GM10248 (cell line): ENCODE results near the gene LDLRAD4.

ENCODE experiments used
- CTCF ChIA-PET: fragments of 300-600 bp; sonication (Branson Sonifier 250); formaldehyde crosslinking; extraction: SDS; loops from one replicate; lab custom pipeline; 2021; ENCODE audit warnings: antibody characterized with exemption; lab: Yijun Ruan, JAX
- POLR2A ChIA-PET: fragments of 350-650 bp; sonication (Branson Sonifier 250); formaldehyde crosslinking; extraction: SDS; loops from one replicate; lab custom pipeline; 2020; ENCODE audit warnings: antibody characterized with exemption; lab: Yijun Ruan, JAX
- DNase-seq: peaks from one replicate; pipeline ENCODE4 v3.0.0; 2012; ENCODE audit errors: extremely low spot score
- CTCF ChIP-seq: IDR thresholded peaks from 2 replicates; pipeline ENCODE4 v1.5.1; 2012; ENCODE audit warnings: mild to moderate bottlenecking, low read depth; ENCODE audit errors: extremely low read depth, missing control alignments, control extremely low read depth

LDLRAD4 gene

DNA sequence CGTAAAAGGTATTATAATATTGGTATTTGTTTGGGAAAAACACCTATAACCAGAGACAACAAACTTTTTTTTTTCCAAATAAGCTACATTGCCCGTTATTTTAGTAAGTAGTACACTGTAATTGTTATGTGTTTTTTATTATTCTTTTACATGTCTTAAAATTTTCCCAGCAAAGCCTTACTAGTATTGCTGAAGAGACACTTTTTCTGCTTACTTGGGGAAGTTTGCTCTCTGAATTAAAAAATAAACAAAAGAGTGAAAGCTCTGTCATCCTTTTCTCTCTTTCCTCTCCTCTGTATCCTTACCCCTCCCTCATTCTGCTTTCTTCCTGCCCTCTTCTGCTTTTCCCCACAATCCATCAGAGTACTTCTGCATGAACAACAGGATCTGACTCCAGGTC is 25.6 kb upstream of the LDLRAD4 start:
- TF ChIP-seq CTCF, result no peak
- ChIA-PET CTCF (interaction anchor here (1.7 kb wide), 1 partner anchor 13 kb away, joined by 3 read pairs; no protein-coding TSS in a partner anchor), POLR2A (no interaction called here)
- no peak for DNase-seq

GRCh38 chr18:13194239-13194638 is 24.3 kb upstream of the LDLRAD4 start:
- DNase-seq, result no peak
- ChIA-PET POLR2A (no interaction called here), CTCF (interaction anchor here (1.7 kb wide), 1 partner anchor 14 kb away, joined by 3 read pairs; no protein-coding TSS in a partner anchor)
- TF ChIP-seq CTCF, result no peak

- CTCF ChIA-PET, result interaction anchor here (1.1 to 1.5 kb wide), 2 partner anchors 8 to 17 kb away, joined by 3 read pairs; no protein-coding TSS in a partner anchor
- no peak for TF ChIP-seq CTCF
- DNase-seq, result no peak
- POLR2A ChIA-PET, result no interaction called here
Observed at GRCh38 chr18:13198701-13199100, 19.9 kb upstream of the LDLRAD4 start.

GRCh38 chr18:13199169-13199568 is 19.4 kb upstream of the LDLRAD4 start:
- ChIA-PET POLR2A (no interaction called here), CTCF (interaction anchor here (1.1 to 1.5 kb wide), 2 partner anchors 8 to 17 kb away, joined by 3 read pairs; no protein-coding TSS in a partner anchor)
- no peak for TF ChIP-seq CTCF
- DNase-seq, result no peak

GRCh38 chr18:13201292-13201691 is 17.3 kb upstream of the LDLRAD4 start:
- TF ChIP-seq CTCF, result no peak
- ChIA-PET POLR2A (no interaction called here), CTCF (interaction anchor here (1.1 kb wide), 1 partner anchor 10 kb away, joined by 4 read pairs; no protein-coding TSS in a partner anchor)
- DNase-seq, result no peak

- no peak for TF ChIP-seq CTCF
- no peak for DNase-seq
- ChIA-PET POLR2A (no interaction called here), CTCF (interaction anchor here (0.7 kb wide), 1 partner anchor 14 kb away, joined by 3 read pairs; no protein-coding TSS in a partner anchor)
Observed at GRCh38 chr18:13202571-13202970, 16.0 kb upstream of the LDLRAD4 start.
